Cardiac muscle cell (in vitro differentiated cells and primary cell): ENCODE results near the gene BID. TPM values are rescaled to one million over a fixed set of nuclear protein-coding genes. Genes with fewer than 3 reads are reported as not detected.

Experiments
- DNase-seq, 2 donors: peaks; one replicate each; pipeline versions ENCODE4 v3.0.0 to v3.0.0-alpha.2; 2010 to 2017; ENCODE audit warnings: low read depth in 1 of 2, low spot score in 1 of 2
- H3K27ac ChIP-seq: fragments of 200-600 bp; sonication (generic); 2 replicates; pipeline ENCODE4 v1.5.1; 2016
- H3K27me3 ChIP-seq: fragments of 200-600 bp; sonication (generic); 2 replicates; pipeline ENCODE4 v1.6.0; 2016; ENCODE audit warnings: control low read depth
- H3K36me3 ChIP-seq: fragments of 200-600 bp; sonication (generic); 2 replicates; pipeline ENCODE4 v1.5.1; 2016; ENCODE audit warnings: control low read depth
- H3K4me1 ChIP-seq: fragments of 200-600 bp; sonication (generic); 2 replicates; pipeline ENCODE4 v1.8.1; 2017; ENCODE audit warnings: low read depth, mild to moderate bottlenecking, mixed run types
- H3K4me3 ChIP-seq: fragments of 200-600 bp; sonication (generic); 2 replicates; pipeline ENCODE4 v1.5.1; 2016; ENCODE audit warnings: mild to moderate bottlenecking
- H3K9me3 ChIP-seq: fragments of 200-600 bp; sonication (generic); 2 replicates; pipeline ENCODE4 v1.5.1; 2017; ENCODE audit warnings: low read depth, mild to moderate bottlenecking, control low read depth
- polyA plus RNA-seq: library from polyadenylated mRNA; unstranded; fragments of >200 nt; fragmentation: Nextera tagmentation; extraction: Ambion mirVana; gene quantifications from 2 replicates; pipeline ENCODE4 v1.2.1, GENCODE V29; 2016
- total RNA-seq: library from RNA; depleted of rRNA; stranded (reverse); fragments of >200 nt; gene quantifications from 2 replicates; pipeline ENCODE4 v1.2.3, GENCODE V29; 2016
- TF ChIP-seq, protein P1 (sequence below): IDR thresholded peaks from 2 replicates; pipeline ENCODE4 v1.5.1; 2012; ENCODE audit warnings: low read depth, mild to moderate bottlenecking, low read length

Gene BID
- total and polyA plus RNA-seq, 2 experiments from 2014 or later = 30.8 to 57.7 TPM

DNA sequence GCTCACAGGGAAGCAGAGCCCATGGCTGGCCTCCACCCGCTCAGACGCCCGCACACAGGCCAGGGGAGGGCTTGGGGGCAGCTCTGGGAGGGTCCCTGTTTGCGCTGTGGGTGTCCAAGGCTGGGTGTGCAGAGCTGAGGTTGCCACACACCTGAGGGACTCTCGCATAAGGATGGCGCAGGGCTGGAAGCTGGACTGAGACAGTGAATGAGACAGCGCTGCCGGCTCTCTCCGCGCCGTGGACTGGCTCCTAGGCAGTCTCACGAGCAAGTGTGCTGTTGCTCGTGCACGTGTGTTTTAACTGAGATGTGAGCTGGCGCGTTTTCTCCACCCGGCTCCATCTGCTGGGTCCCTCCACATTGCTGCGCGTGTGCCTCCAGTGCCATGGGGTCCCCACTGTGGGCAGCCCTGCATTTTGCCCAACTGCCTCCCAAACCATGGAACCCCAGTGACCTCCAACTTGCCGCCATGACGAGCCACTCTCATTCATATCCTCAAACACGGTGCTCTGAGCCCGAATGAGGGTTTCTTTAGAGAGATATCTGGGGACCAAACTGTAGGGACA lies 4.2 kb upstream of the BID start:
- H3K27ac ChIP-seq = no peak overlapping the region
- H3K9me3 ChIP-seq = no peaks in the 10 kb centered on the region
- TF ChIP-seq, protein P1, sequence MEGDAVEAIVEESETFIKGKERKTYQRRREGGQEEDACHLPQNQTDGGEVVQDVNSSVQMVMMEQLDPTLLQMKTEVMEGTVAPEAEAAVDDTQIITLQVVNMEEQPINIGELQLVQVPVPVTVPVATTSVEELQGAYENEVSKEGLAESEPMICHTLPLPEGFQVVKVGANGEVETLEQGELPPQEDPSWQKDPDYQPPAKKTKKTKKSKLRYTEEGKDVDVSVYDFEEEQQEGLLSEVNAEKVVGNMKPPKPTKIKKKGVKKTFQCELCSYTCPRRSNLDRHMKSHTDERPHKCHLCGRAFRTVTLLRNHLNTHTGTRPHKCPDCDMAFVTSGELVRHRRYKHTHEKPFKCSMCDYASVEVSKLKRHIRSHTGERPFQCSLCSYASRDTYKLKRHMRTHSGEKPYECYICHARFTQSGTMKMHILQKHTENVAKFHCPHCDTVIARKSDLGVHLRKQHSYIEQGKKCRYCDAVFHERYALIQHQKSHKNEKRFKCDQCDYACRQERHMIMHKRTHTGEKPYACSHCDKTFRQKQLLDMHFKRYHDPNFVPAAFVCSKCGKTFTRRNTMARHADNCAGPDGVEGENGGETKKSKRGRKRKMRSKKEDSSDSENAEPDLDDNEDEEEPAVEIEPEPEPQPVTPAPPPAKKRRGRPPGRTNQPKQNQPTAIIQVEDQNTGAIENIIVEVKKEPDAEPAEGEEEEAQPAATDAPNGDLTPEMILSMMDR = no peak
- no peak for DNase-seq
- H3K36me3 ChIP-seq = no peaks in the 10 kb centered on the region
- H3K27me3 ChIP-seq = no peaks in the 10 kb centered on the region
- H3K4me3 ChIP-seq = no peak overlapping the region
- peaks cover 5% of the 10 kb centered on the region for H3K4me1 ChIP-seq

DNA sequence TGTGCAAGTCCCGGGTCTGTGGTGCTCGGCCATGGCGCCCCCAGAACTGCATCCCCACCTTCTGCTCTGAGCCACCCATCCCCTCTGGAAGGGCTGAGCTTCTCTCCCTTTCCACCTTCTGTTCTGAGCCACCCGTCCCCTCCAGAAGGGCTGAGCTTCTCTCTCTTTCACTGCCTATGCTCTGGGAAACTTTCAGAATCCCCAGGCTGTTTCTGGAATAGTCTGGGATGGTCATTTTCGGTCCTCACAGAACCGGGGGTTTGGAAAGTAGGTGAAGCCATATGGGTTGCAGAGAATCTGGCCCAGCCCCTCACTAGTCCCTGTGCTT lies 3.4 kb upstream of the BID start:
- H3K9me3 ChIP-seq = no peaks in the 10 kb centered on the region
- no peak overlapping the region for H3K27ac ChIP-seq
- no peak overlapping the region for H3K4me3 ChIP-seq
- TF ChIP-seq, protein P1 = no peak
- H3K36me3 ChIP-seq = no peaks in the 10 kb centered on the region
- H3K27me3 ChIP-seq = no peaks in the 10 kb centered on the region
- H3K4me1 ChIP-seq = peaks cover 9% of the 10 kb centered on the region
- DNase-seq = no peak

DNA sequence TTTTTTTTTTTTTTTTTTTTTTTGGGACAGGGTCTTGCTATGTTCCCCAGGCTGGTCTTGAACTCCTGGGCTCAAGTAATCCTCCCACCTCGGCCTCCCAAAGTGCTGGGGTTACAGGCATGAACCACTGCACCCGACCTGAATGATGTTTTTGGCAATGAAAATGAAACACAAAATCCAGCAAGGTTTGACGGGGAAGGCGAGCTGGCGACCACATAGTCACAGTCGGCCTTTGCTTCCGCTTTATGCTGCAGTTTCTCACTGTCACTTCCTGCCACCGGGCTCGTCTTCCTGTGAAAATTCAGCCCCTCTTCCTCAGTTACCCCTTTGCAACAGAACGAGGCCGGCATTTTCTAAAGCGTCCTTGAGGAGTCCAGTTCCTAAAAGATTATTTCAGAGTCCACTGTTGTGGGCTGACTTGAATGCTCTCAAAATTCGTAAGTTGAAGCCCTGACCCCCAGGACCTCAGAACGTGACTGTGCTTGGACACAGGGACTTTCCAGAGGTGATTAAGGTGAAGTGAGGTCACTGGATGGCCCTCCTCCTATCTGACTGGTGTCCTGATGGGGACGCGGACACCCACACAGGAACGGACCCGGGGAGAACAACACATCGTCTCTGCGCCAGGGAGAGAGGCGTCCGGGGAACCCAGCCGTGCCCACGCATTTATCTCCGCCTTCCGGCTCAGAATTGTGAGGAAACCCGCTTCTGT lies 2.9 kb upstream of the BID start:
- Histone ChIP-seq H3K36me3 (no peaks in the 10 kb centered on the region), H3K27ac (no peak overlapping the region), H3K27me3 (no peaks in the 10 kb centered on the region), H3K4me3 (no peak overlapping the region), H3K9me3 (no peaks in the 10 kb centered on the region), H3K4me1 (peaks cover 9% of the 10 kb centered on the region)
- DNase-seq = no peak
- TF ChIP-seq, protein P1 = no peak

DNA sequence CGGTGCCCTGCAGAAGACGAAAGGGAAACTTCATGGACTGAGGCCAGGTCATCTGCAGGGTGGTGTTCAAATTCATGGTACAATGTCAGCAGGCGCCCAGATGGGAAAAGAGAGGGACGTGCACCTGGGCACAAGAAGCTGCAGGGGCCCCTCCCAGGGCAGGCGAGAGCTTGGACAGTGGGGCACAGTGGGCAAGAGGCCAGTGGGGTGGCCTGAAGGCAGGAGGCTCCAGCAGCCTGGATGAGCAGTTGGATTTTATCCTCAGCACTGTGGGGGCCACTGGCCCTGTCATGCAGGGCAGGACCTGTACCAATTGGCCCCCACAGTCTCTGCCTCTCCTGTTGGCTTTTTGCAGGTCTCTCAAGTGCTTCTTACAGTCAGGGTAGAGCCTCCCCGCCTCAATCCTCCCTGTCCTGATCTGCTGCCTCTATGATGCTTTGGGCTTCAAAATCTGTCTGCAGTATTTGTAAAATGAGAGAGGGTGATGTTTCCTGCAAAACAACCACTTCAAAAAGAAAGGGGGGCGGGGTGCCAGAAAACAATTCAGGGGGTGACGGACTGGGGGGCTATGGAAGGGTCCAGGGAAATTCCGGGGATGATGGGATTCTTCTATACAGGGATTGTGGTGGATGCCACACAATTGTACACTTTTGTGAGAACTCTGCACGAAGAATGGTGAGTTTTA lies 1.7 kb upstream of the BID start:
- TF ChIP-seq, protein P1 = no peak
- no peaks in the 10 kb centered on the region for H3K9me3 ChIP-seq
- H3K36me3 ChIP-seq = no peaks in the 10 kb centered on the region
- no peaks in the 10 kb centered on the region for H3K27me3 ChIP-seq
- H3K4me1 ChIP-seq = peaks cover 9% of the 10 kb centered on the region
- H3K4me3 ChIP-seq = no peak overlapping the region
- DNase-seq = no peak
- H3K27ac ChIP-seq = no peak overlapping the region

DNA sequence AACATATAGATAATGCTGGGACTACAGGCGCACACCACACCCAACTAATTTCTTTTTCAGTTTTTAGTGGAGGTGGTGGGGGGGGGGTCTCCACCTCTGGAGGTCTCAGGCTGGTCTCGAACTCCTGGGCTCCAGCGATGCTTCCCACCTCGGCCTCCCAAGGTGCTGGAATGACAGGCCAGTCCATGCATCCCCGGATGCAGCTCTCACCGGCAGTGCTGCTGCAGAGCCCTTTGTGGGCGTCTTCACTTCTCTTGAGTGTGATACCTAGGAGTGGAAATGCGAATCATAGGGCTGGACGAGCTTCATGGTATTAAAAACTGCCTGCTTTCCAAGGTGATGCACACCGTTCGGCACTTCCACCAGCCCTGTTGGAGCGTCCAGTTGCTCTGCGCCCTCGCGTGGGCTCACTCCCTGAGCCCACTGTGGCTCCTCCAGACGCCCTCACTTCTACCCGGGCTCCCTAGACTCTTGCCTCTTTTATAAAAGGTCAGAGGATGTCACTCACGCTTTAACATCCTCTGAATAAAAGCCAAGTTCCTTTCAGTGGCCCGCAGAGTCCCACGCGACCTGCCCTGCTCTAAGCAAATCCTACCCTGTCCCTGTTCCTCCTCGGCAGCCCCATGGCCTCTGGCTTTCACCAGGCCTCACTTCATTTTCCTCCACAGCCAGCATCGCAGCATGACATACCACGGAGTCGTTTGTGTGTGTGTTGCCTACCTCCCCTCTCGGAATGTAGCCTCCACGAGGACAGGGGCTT lies 837 bp upstream of the BID start:
- Histone ChIP-seq H3K9me3 (no peaks in the 10 kb centered on the region), H3K27ac (no peak overlapping the region), H3K36me3 (no peaks in the 10 kb centered on the region), H3K27me3 (no peaks in the 10 kb centered on the region), H3K4me1 (peaks cover 6% of the 10 kb centered on the region), H3K4me3 (no peak overlapping the region)
- TF ChIP-seq, protein P1 = no peak
- no peak for DNase-seq
